ENCODE measurements around the gene FMN2.

The FMN2 gene

DNA sequence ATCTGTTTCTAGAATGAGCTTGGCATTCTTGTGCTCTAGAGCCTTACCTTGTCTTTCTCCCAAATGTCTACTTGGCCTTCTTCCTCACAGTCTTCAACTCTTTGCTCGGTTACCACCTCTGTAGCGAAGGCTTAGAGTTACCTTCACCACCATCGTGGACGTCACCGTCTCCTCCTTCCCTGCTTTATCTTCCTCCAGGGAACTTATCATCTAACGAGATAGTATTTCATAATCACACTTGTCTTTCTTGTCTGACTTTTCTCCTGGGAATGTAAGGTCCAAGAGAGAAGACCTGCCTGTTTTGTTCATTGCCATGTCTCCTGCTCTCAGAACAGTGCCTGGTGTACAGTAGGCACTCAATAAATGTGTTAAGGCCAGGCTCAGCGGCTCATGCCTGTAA is 404.7 kb downstream of the FMN2 start:
- no peak for DNase-seq (ENCODE audit: low read depth)

DNA sequence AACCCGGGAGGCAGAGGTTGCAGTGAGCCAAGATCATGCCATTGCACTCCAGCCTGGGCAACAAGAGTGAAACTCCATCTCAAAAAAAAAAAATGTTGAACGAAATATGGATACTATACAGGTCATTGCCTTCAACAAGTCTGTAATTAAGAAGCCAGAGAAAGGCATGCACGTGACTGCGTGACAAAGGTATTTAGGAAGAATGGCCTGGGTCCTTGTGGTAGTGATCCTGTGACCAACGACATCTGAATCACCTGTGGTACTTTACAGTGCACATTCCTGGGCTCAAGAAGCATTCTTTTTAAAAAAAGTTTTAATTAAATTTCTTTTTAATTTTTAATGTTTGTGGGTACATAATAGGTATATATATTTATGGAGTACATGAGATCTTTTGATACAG is 405.3 kb downstream of the FMN2 start:
- no peak for DNase-seq (ENCODE audit: low read depth)

DNA sequence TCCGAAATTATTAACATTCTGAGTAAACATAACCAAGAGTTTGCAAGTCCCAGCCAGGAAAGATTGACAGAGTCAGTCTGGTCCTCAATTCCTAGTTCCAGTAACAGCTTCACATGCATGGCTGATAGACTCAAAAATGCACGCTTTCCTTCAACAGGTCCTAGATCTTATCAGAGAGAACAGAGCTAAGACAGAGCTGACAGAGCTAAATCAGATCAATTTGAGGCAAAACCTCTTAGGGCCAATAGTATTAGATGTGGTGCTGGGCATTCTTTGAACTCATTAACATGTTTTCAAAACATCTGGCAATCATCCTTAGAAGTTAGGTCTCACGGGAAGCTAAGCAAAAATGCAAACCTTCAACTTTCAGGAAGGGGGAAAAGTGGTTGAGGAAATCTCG is 406.2 kb downstream of the FMN2 start:
- no peak for DNase-seq (ENCODE audit: low read depth)

DNA sequence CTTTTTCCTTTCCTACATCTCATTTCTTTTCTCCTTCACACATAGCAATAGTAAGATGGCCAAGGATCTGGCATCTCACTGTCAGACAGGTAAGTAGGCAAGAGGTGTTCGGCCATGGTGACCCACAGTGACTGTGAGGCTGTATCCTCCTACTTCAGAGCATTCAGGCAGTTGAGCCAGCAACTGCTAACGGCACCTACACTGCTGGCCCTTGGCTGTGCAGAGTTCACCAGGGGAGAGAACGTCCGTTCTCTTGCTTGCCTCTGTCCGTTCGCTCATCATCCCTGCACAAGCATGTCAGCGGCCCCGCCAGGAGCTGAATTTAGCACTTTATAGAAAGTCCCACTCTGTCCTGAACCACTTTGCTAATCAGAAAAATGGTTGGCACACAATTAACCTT is 406.7 kb downstream of the FMN2 start:
- DNase-seq (ENCODE audit: low read depth), result no peak

DNA sequence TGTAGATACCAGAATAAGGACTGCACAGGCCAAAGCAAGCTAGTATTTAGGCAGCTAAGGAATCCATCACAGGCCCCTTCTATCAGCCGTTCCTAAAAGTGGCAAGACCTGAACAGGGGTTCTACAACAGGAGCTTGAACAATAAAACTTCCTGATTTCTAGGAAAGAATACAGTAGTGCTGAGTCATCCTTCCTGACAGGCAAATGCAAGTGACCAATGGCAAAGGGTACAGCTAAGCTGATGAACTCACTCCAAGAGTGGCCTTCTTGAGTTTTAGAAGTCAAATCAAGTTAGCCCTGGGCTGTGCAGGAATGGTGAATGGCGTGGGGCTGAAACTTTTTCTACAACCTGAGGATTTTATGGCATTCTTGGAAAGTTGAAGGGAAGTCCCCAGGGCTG is 407.3 kb downstream of the FMN2 start:
- no peak for DNase-seq (ENCODE audit: low read depth)

DNA sequence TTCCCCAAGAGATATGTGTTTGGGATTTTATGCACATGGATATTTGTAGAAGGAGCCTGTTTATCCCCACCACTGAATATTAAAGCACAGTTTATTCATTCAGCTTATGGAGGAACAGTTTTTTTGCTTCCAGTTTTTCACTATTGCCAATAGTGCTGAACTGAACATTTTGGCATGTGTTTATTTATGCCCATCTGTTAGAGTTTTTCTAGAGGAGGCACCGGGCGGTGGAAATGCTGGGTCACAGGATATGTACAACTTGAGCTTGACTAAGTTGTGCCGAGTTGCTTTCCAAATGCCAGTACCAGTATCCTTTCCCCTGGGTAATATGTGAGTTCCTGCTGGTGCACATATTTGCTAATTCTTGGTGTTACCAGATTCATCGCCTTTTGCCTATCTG is 409.0 kb downstream of the FMN2 start:
- no peak for DNase-seq (ENCODE audit: low read depth)

DNA sequence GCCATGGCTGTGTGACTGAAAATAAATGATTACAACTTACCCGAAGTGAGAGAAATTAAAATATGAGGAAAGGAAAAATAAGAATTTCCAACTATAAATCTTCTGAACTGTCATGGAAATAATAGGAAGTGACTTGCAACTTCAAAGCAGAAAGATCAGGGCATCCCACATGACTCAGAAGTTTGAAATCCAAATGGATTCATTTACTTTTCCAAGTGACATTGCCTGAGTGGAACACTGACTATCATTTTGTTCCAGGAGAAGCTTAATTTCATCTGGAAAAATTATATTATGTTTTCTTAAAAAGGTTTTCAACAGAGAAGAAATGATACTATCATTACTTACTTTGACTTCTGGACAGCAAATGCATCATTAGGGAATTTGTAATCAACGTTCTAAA is 409.4 kb downstream of the FMN2 start:
- no peak for DNase-seq (ENCODE audit: low read depth)

DNA sequence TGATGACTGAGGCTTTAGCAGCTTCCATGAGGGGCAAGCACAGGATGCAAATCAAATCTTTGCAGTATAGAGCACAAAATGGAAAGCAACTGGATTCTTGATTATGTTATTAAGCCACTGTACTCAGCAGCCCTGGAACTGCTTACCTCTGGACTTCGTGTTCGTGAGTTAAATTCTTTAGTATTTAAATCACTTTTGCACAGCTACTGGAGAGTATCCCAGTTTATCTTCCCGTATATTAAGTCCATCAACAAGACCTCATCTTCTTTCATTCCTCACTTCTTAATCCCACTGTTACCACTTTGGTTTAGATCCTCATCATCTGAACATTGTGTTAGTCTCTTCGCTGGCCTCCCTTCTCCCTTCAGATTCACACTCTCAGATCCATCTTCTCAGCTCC is 411.4 kb downstream of the FMN2 start:
- DNase-seq (ENCODE audit: low read depth), result no peak

DNA sequence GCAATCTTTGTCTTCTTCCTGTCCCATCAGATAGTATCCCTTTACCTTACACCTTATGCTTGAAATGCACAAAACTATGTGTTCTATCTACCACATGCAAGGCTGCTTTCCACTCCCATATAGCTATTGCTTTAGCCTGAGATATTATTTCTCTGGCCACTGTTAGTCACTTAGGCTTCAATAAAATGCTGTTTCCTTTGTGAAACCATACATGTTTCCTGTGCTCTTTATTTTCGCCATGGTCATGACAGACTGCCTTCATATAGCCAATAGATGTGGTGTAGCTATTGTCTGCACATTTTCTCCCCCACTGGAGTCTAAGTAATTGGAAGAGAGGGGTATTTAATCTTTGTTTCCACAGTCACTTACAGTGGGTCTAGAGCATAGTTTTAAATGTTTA is 411.9 kb downstream of the FMN2 start:
- DNase-seq (ENCODE audit: low read depth), result no peak

DNA sequence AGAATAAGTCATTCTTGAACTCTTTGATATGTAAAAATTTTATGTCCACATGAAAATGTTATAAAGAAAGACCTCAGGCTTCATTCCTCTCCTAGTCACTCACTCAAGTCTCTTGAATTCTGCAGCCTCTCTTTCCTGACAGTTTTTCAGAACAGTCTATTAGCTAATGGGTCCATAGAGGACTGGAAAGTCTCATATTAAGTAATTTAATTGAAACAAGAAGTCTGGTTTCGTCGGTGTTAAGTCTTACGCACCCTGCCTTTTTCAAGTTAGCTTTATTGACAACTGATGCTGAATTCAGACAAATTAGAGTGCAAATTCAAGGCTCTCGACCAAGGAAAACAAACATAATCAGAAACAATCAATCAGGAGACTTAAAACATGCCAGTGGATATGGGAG is 414.5 kb downstream of the FMN2 start:
- no peak for DNase-seq (ENCODE audit: low read depth)

DNA sequence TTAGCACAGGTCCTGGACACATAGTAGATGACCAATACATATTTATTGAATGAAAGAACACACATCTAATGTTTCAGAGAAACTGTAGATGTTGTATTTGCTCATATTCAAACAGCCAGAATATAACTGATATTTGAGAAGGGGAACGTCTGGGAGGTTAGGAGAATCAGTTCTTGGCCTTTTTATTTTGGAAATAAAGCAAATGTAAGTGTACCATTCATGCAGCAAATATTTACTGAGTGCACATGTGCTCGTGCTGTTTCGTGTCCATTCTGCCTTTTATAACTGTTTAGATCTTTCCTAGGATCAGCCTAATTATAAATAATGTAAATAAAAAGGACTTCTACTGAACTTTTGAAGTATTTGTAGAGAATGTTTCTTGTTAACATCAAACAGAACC is 416.5 kb downstream of the FMN2 start:
- DNase-seq (ENCODE audit: low read depth), result no peak

DNA sequence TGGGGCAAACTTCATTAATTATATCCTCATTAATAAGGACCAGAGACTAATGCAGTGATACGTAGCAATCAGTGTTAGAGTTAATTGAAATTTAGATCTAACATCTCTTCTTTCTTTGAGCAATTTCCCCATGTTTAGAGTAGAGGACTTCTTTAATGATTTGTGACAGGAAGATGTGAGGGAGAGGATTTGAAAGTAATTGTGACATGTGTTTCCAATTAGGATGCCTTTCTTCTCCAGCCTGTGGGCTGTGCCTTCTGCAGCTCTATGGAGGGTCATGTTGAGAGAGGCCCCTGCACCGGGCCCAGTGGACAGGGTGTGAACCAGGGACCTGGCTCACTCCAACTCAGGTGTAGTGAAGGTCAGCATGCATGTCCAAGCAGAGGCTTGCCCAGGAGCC is 417.3 kb downstream of the FMN2 start:
- no peak for DNase-seq (ENCODE audit: low read depth)

DNA sequence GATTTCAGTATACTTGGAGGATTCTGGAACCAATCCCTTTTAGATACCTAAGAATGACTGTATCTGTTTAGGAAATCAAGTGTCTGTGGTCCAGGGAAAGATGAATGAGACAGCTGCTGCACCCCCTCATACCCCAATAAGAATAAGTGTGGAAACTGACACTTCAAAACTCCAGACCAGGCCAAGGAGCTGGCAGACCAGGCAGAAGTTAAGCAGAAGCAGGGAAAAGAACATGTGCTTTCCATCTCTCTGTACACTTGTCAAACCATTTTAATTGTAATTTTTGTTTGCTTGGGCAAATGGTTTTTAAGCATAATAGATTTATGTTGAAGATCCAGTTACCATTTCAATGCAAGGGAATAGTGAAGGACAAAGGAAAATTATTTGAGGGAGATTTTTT is 420.1 kb downstream of the FMN2 start:
- no peak for DNase-seq (ENCODE audit: low read depth)

DNA sequence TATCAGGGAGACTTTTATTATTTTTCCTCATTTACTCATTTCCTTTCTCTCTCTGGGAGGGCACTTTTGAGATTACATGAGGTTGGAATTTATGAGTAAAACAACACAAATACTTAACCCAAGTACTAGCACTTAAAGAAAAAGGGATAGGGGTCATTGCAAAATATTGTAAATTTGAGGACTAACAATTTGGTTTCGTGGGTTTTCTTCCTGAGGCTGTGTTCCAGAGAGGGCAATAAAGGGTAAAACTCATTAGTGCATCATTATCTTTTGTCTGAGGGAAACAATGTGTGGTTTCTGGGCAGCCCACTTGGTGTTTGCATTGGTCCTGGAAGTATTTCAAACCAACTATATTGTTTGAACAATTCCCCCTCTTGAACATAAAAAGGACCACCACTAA is 423.8 kb downstream of the FMN2 start:
- DNase-seq (ENCODE audit: low read depth), result no peak

DNA sequence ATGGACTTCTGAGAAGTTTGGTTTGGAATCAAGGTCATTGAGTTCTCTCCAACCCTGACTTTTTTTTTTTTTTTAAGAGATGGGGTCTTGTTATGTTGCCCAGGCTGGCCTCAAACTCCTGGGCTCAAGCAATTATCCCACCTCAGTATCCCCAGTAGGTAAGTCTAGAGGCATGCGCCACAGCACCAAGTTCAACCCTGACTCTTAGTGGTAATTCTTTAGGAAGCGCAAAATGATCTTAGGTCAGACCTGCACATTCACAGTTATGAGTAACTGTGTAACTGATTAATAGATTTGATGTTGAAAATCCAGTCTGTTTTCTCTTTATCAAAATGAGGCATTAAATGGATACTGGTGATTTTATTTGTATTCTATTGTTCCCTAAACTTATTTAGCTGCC is 424.4 kb downstream of the FMN2 start:
- no peak for DNase-seq (ENCODE audit: low read depth)

DNA sequence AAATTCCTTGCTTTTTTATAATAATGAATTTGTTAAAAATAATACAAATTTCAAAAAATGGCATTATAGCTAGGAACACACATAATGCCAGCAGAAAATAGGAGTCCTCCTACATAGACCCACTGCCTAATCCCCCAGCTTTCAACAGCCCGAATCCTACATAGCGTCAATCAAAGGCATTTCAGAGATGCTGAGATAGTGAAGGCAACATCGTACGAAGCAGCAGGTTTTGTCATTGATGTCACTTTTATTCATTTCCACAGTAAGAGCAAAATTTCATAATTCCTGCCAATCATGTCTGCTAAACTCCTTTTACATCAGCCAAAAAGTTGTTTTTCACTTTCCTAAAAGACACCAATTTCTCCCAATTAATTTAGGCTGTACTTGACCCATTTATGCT is 426.2 kb downstream of the FMN2 start:
- no peak for DNase-seq (ENCODE audit: low read depth)

DNA sequence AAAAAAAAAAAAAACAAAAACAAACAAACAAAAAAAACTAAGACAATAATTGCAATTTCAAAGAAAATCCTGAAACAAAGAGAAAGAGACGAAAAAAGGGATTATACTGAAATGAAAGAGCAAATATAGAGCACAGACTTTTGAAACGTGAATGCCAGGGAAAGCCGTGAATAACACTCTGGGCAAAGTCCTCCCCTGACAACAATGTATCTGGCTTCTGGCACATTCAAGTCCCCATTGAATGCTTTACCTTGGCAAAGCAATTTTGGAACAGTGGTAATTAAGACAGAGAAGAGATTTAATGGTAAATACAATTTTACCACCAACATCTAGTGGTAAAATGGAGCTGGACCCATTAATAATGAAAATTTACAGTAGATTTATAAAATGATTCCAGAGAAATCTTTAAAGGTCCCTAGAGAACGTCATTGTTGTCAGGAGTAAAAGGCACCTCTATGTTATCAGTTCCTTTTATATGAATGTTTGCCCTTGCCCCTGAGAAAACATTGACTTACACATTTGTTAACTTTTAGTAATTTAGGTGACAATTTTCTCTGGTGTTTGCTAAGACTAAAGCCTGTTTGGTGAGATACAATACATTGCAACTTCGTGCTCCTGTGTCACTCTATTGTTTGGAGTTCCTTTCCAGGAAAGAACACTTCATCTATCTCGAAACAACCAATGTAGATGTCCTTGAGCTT is 430.6 kb downstream of the FMN2 start:
- no peak for DNase-seq (ENCODE audit: low read depth)

DNA sequence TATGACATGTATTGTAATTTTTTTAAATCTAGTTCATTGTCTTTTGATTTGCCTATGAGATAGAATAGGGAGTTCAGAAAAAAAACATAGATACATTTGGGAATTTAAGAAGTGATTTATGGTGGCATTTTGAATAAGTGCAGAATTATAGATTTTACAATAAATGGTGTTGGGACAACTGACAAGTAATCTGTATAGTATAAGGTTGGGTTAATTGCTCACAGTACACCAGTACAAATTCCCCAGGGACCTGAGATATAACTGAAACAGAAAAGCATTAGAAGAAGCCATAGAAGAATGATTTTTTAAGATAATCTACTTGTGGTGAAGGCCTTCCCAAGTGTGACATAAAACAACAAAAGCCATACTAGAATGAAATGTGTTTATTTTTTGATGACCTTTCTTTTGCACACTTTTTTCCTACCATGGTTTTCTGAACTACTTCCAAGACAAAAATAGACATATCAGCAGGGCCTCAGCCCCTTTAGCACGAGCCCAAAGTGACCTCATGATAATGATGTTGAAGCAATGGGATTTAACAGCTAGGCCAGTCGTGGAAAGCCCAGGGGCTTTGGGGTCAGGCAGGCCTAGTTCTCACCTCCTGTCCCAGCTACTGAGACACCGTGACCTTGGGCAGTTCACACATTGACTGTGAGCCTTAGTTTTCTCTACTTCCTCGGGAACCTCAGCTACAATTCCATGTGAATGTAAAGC is 432.8 kb downstream of the FMN2 start:
- DNase-seq (ENCODE audit: low read depth), result no peak
